Left renal pelvis (tissue), 4 donors: ENCODE results near the gene PIAS4. TPM values are rescaled to one million over a fixed set of nuclear protein-coding genes. Genes with fewer than 3 reads are reported as not detected.

Experiments used
- DNase-seq, 4 donors: peaks; one replicate each; pipeline ENCODE4 v3.0.0-alpha.2; 2013; ENCODE audit warnings: low read depth in 4 of 4, low spot score in 3 of 4
- polyA plus RNA-seq, 4 donors: library from polyadenylated mRNA; unstranded; fragments of 120-200 nt; gene quantifications; one replicate each; pipeline ENCODE4 v1.2.1, GENCODE V29; 2013; ENCODE audit not compliant: insufficient read length in 4 of 4

The PIAS4 gene
- polyA plus RNA-seq, 4 donors, result 25.4 to 37.8 (median 34.0) TPM

GRCh38 chr19:4066682-4067395 lies 59.3 kb downstream of the PIAS4 start, which contains the start of gene ZBTB7A:
TSS of gene ZBTB7A (minus strand) at chr19:4066899. CDS start at chr19:4055232, 11,667 bp downstream.
- DNase-seq, result no peak

GRCh38 chr19:4067396-4068046 lies 60.0 kb downstream of the PIAS4 start:
- DNase-seq, result no peak

- no peak for DNase-seq
These were observed 60.8 kb downstream of the PIAS4 start for GRCh38 chr19:4068047-4068966.

- DNase-seq, result no peak
These were observed 61.9 kb downstream of the PIAS4 start for GRCh38 chr19:4069331-4069959.

GRCh38 chr19:4071610-4072009 lies 64.1 kb downstream of the PIAS4 start:
- DNase-seq, result no peak

- no peak for DNase-seq
These were observed 67.8 kb downstream of the PIAS4 start for GRCh38 chr19:4075373-4075772.

- DNase-seq, result no peak
These were observed 69.5 kb downstream of the PIAS4 start for GRCh38 chr19:4077007-4077374.

- DNase-seq, result no peak
These were observed 70.5 kb downstream of the PIAS4 start for GRCh38 chr19:4077800-4078684.

- no peak for DNase-seq
These were observed 72.9 kb downstream of the PIAS4 start for GRCh38 chr19:4080473-4080872.

- DNase-seq, result no peak
These were observed 74.0 kb downstream of the PIAS4 start for GRCh38 chr19:4081441-4082129.

- no peak for DNase-seq
These were observed 74.6 kb downstream of the PIAS4 start for GRCh38 chr19:4082172-4082571.

GRCh38 chr19:4083677-4084546 lies 76.4 kb downstream of the PIAS4 start:
- peak in 2 of 4 donors; percentile 74 to 75 for DNase-seq

GRCh38 chr19:4084547-4084877 lies 77.0 kb downstream of the PIAS4 start:
- no peak for DNase-seq

GRCh38 chr19:4086411-4086867 lies 78.9 kb downstream of the PIAS4 start:
- DNase-seq, result no peak

GRCh38 chr19:4087787-4088679 lies 80.5 kb downstream of the PIAS4 start:
- no peak for DNase-seq

- DNase-seq, result no peak
These were observed 81.4 kb downstream of the PIAS4 start for GRCh38 chr19:4088975-4089374.
